Measurements from ENCODE around the gene SYNPO.

The SYNPO gene

DNA sequence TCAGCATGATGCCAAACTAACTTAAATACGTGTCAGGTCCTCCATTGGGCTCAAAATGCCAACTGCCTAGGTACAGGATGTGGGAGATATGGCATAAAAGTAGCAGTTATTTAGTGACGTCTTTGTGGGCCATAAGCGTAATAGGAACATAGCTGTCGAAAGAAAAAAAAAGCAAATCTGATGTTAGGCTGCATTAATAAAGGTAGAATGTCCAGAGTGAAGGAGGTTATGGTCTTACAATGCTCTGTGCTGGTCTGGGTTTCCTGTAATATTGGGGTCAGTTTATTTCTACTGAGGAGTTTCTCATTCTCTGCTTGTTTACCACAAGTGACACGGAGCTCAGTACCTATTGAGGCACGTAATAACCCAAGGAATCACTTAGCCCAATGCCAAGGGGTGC lies 33.4 kb upstream of the SYNPO start:
- no peak for DNase-seq (ENCODE audit: low spot score)

DNA sequence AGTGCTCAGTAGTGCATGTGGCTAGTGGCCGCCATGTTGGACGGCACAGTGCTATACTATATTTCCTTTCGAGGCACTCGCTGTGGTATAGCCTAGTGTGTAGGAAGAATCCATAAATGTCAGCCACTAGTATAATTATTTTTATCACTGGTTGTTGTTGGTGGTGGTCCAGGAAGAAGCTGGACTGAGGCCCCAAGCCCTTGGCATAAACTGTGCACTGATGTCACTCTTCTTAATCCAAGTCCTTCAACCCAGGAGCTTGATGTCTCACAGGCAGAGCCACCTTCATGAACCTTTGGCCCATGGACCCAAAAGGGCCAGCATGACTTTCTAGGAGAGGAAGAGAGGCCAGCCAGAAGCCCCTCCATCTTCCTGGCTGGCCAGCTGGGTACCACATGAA lies 32.5 kb upstream of the SYNPO start:
- DNase-seq (ENCODE audit: low spot score), result no peak

- no peak for DNase-seq (ENCODE audit: low spot score)
Observed at GRCh38 chr5:150608991-150609390, 31.5 kb upstream of the SYNPO start.

GRCh38 chr5:150609843-150610584 lies 30.4 kb upstream of the SYNPO start:
- no peak for DNase-seq (ENCODE audit: low spot score)

GRCh38 chr5:150611026-150611425 lies 29.4 kb upstream of the SYNPO start:
- DNase-seq (ENCODE audit: low spot score), result no peak

GRCh38 chr5:150612405-150612804 lies 28.1 kb upstream of the SYNPO start:
- no peak for DNase-seq (ENCODE audit: low spot score)

- DNase-seq (ENCODE audit: low spot score), result no peak
Observed at GRCh38 chr5:150612905-150613670, 27.4 kb upstream of the SYNPO start.

GRCh38 chr5:150613991-150614660 lies 26.3 kb upstream of the SYNPO start:
- DNase-seq (ENCODE audit: low spot score), result no peak

DNA sequence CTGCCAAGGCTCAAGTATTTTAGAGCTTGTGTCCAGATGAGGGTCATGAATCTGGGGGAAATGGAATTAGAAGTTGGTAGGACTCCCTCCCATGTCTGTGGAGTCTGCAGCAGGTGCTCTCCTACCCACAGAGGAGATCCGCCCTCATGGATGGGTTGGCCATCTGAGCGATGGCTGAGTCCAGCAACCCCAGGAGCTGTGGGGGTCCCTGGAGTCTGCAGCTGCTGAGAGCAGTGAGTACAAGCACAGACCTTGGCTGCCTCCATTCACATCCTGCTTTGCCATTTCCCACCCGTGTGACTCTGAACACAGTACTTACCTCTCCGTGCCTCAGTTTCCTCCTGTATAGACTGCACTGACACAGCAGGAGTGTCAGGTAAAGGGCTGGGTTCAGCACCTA lies 25.8 kb upstream of the SYNPO start:
- DNase-seq (ENCODE audit: low spot score), result no peak

DNA sequence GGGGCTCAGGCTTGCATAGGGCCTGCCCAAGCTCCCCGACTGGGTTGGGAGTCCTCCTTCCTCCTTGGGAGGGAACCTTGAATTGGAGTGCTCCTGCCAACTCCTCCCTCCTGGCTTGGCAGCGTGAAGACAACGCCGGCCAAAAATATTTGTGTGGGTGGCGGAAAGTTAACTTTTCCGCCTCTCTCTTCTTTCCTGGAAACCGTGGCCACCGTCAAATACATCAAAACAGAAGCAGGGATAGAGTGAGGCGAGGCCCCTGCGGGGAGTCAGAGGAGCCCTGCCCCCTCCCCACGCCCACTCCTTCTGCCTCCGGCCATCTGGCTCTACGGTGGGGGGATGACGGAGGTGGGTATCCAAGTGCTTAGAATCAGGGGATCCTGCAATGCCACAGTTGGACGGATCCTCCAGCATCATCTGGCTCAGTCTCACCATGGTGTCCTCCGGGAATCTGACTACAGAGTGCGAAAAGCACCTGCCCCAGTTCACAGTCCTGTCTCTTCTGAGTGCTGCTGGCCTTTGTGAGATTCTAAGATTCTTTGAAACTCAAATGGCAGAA lies 25.2 kb upstream of the SYNPO start:
- DNase-seq (ENCODE audit: low spot score), result no peak

DNA sequence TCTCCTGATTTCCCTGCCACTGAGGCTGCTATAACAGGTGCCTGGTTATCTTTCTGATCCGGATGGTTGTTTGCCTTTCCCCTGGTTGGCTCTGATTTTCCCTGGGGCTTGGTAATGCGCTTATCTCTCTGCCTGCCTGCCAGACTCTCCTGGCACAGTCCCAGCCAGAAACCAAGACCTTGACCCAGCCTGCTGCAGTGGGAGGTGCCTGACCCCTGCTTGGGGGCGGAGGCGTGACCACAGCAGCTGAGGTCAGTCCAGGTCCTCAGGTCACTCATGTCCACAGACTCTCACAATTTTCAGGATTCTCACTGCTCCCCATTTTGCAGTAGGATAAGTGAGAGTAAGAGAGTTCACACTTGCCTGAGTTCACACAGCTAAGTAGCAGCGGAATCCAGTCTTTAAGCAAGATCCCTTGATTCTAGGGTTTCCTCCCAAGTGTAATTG lies 24.4 kb upstream of the SYNPO start:
- DNase-seq (ENCODE audit: low spot score), result no peak

DNA sequence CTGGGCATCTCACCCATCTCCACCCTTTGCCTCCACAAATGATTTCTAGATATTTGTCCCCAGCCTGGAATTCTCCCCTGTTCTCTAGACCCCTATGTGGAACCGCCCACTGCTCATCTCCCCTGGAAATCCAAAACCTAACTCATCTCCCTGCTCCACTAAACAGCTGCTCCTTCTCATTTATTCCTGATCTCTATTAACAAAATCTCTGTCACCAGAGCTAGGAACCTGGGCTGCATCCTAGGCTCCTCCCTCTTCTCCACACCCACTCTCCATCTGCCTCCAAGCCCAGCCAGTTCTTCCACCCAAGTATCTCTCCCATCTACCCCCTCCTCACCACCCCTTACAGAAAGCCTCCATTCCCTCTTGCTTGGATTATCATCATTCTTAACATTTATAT lies 24.0 kb upstream of the SYNPO start:
- DNase-seq (ENCODE audit: low spot score), result no peak

GRCh38 chr5:150618163-150618562 lies 22.3 kb upstream of the SYNPO start:
- DNase-seq (ENCODE audit: low spot score), result no peak

DNA sequence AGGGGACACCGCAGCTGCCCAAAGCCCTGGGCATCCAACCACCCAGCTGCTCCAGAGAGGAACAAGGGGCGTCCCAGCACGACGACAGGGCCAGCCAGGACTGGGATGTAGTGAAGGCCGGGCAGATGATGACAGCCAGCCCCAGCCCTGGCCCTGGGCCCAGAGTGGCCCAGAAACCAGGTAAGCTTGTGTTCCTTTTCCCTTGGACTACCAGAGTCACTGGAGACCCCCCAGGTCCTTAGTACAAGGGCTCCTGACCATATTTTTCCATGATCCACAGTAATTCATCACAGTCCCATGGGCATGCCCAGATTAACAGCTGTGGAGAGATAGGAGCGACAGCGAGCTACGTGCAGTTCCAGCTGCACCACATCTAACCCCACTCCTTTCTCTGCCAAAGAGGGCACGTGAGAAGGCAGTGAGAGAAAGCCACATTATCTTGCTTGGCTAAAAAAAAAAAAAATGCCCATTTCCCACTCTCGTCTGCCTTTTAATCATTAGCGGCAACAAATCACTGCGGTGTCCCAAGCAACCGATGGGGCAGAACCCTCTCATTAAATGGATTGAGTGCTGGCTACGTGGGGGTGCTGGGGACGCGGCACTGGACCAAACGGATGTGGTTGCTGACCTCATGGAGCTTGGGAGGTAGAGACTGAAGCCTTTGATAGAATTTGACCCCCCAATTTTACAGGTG lies 21.7 kb upstream of the SYNPO start:
- DNase-seq (ENCODE audit: low spot score), result no peak

- DNase-seq (ENCODE audit: low spot score), result no peak
Observed at GRCh38 chr5:150619359-150620230, 20.9 kb upstream of the SYNPO start.

DNA sequence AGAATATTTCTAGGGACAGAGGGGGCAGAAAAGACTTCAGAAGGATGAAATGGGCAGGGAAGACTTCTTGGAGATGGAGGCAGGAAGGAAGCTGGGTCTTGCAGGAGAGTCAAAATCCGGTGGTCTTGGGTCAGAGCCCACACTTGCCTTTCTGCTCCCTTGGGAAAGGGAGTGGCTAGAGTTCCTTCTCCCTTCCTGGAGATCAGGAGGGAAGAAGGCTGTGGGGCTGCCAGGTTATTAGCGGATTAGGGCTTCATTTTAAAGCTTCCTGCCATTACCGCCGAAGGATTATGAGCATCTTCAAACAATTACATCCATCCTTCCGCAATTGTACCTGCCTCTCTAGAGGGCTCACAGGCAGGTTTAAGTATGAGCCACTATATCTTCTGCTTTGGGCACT lies 19.2 kb upstream of the SYNPO start:
- DNase-seq (ENCODE audit: low spot score), result no peak

DNA sequence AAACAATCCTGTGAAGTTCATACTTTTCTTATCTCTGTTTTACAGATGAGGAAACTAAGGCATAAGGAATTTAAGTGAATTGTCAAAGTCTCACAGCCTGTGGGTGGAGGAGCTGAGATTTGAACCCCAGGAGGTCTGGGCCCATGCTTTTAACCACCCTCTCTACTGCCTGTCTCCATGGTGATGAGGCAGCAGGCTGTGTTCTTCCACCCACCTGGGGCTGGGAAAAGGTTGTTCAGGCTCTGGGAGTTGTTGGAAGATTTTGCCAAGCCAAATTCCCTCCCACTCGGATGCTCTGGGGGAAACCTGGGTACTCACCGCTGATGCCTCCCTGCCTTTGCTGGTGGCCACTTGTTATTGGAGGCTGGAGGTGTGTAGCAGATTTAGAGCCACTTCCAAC lies 18.3 kb upstream of the SYNPO start:
- no peak for DNase-seq (ENCODE audit: low spot score)

DNA sequence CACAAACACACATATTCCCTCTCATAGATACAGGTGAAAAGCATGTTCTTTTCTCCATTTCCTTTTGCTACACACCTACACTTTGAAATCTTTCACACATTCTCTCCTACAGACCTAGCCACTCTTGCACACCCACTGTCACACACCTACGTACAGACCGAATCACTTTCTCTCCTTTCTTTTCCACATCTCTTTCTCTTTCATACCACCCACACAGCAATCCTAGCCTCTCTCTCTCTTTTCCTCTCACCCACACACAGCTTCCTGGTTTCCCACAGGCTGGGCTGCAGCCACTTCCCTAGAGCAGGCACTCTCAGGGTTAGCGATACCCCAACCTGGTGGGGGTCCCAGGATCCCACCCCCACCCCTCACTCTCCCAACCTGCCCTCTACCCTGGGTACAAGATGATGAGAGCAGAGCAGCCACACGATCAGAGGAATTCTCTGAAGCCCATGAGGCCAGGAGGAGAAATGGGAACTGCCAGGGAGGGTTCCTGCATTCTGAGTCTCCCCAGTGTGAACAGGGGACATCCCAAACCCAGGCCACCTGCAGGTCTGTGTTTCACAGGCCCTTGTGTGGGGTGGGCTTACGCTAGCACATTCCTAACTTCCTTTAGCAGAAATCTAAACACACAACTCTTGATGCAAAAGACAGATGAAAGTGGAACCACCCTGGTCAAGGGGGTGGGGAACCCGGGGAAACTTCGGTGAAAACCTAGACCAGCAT lies 17.1 kb upstream of the SYNPO start:
- no peak for DNase-seq (ENCODE audit: low spot score)

- DNase-seq (ENCODE audit: low spot score), result no peak
Observed at GRCh38 chr5:150623878-150624216, 16.6 kb upstream of the SYNPO start.

- no peak for DNase-seq (ENCODE audit: low spot score)
Observed at GRCh38 chr5:150624334-150625163, 15.9 kb upstream of the SYNPO start.

Data from activated CD4-positive, alpha-beta T cell treated with anti-CD3 and anti-CD28 coated beads, Interleukin-2, Interleukin-4, amounts not matched to agents 100 ng/mL and 50 ng/mL, durations not matched to agents 16 hours and 8 hours (primary cell).